Left lung (tissue), 10 donors: ENCODE measurements around the gene GIMAP5. TPM values are rescaled to one million over a fixed set of nuclear protein-coding genes. Genes with fewer than 3 reads are reported as not detected.

Source experiments
- ATAC-seq: fragments of 200-7000 bp; cut with Tn5 transposase; one replicate; pipeline ENCODE4 v1.9.1; 2020; ENCODE audit warnings: moderate library complexity
- DNase-seq, 4 donors: peaks; one replicate each; pipeline ENCODE4 v3.0.0-alpha.2; 2013 to 2020
- H3K27ac ChIP-seq, 2 donors: fragments of 200-600 bp; sonication (generic) in 1 of 2; one replicate each; pipeline versions ENCODE4 v1.5.0 to v1.8.0; 2020 to 2021
- H3K27me3 ChIP-seq, 2 donors: fragments of 200-600 bp; sonication (generic) in 1 of 2; one replicate each; pipeline versions ENCODE4 v1.5.0 to v1.8.0; 2020 to 2021
- H3K36me3 ChIP-seq, 2 donors: fragments of 200-600 bp; sonication (generic) in 1 of 2; one replicate each; pipeline versions ENCODE4 v1.5.0 to v1.8.0; 2020 to 2021
- H3K4me1 ChIP-seq, 2 donors: fragments of 200-600 bp; one replicate each; pipeline ENCODE4 v1.8.0; 2021
- H3K4me3 ChIP-seq, 2 donors: fragments of 200-600 bp; sonication (generic) in 1 of 2; one replicate each; pipeline versions ENCODE4 v1.5.0 to v1.8.0; 2020 to 2021; ENCODE audit warnings: mild to moderate bottlenecking in 1 of 2
- H3K9me3 ChIP-seq, 2 donors: fragments of 200-600 bp; sonication (generic) in 1 of 2; one replicate each; pipeline versions ENCODE4 v1.5.0 to v1.8.0; 2020 to 2021
- CTCF ChIP-seq, 2 donors: fragments of 200-600 bp; sonication (generic) in 1 of 2; IDR thresholded peaks; one replicate each; pipeline versions ENCODE4 v1.5.0 to v1.8.0; 2021; ENCODE audit warnings: antibody characterized with exemption in 2 of 2
- intact Hi-C, 2 donors: fragments of 100-400 bp; cut with DNase I; formaldehyde crosslinking; loops; one replicate each; pipeline versions ENCODE4 v1.11.2 to v1.14.2; 2022
- polyA plus RNA-seq, 6 donors: library from polyadenylated mRNA; unstranded; fragments of 120-200 nt; gene quantifications; one replicate each; pipeline ENCODE4 v1.2.1, GENCODE V29; 2013; ENCODE audit not compliant: insufficient read length in 6 of 6
- total RNA-seq, 2 donors: library from RNA; stranded (reverse); fragmentation: NEBNext Ultra II Directional; extraction: Animal tissue kit (Norgen Biotek cat#: 25700); gene quantifications; one replicate each; pipeline ENCODE4 v1.2.1, GENCODE V29; 2021
- donor health status: DM: no; HTN: yes; CAD: no.
- donor health status: DM: no; HTN: no; CAD: no.

Gene GIMAP5
- total and polyA plus RNA-seq, 8 donors = 9.8 to 37.8 (median 16.9) TPM

- no peaks in the 10 kb centered on the region for H3K27me3 ChIP-seq
- TF ChIP-seq CTCF (IDR thresholded peaks at IDR 0.05) = no peak
- no peak overlapping the region for H3K4me3 ChIP-seq
- H3K4me1 ChIP-seq = peaks cover 0 to 40% of the 10 kb centered on the region in 2 donors
- peak overlapping the region in 1 of 2 donors; percentile 7 for H3K27ac ChIP-seq
- H3K36me3 ChIP-seq = peaks cover 0 to 48% of the 10 kb centered on the region in 2 donors
- ATAC-seq = no peak
- H3K9me3 ChIP-seq = no peaks in the 10 kb centered on the region
- intact Hi-C loops = no loop called here
- DNase-seq = no peak
These were observed 7.9 kb downstream of the GIMAP5 start for GRCh38 chr7:150745086-150745485.

GRCh38 chr7:150745876-150746275 is 8.7 kb downstream of the GIMAP5 start:
- Histone ChIP-seq H3K9me3 (no peaks in the 10 kb centered on the region), H3K27ac (peak overlapping the region in 1 of 2 donors; percentile 7), H3K4me1 (peaks cover 0 to 33% of the 10 kb centered on the region in 2 donors), H3K4me3 (no peak overlapping the region), H3K27me3 (no peaks in the 10 kb centered on the region), H3K36me3 (peaks cover 0 to 40% of the 10 kb centered on the region in 2 donors)
- ATAC-seq (no peak), DNase-seq (peak in 1 of 4 donors; percentile 78)
- TF ChIP-seq CTCF (IDR thresholded peaks at IDR 0.05) = no peak
- intact Hi-C loops = no loop called here

- no peaks in the 10 kb centered on the region for H3K9me3 ChIP-seq
- ATAC-seq (no peak), DNase-seq (no peak)
- no peaks in the 10 kb centered on the region for H3K27me3 ChIP-seq
- intact Hi-C loops = no loop called here
- no peak overlapping the region for H3K4me3 ChIP-seq
- H3K36me3 ChIP-seq = peaks cover 0 to 29% of the 10 kb centered on the region in 2 donors
- TF ChIP-seq CTCF (IDR thresholded peaks at IDR 0.05) = no peak
- H3K4me1 ChIP-seq = peaks cover 0 to 26% of the 10 kb centered on the region in 2 donors
- H3K27ac ChIP-seq = no peak overlapping the region
These were observed 9.7 kb downstream of the GIMAP5 start for GRCh38 chr7:150746921-150747320.

GRCh38 chr7:150748376-150748775 is 11.2 kb downstream of the GIMAP5 start:
- peaks cover 0 to 15% of the 10 kb centered on the region in 2 donors for H3K36me3 ChIP-seq
- no peaks in the 10 kb centered on the region for H3K9me3 ChIP-seq
- TF ChIP-seq CTCF (IDR thresholded peaks at IDR 0.05) = no peak
- no peak overlapping the region for H3K4me3 ChIP-seq
- no peak overlapping the region for H3K27ac ChIP-seq
- H3K4me1 ChIP-seq = peaks cover 0 to 17% of the 10 kb centered on the region in 2 donors
- ATAC-seq (no peak), DNase-seq (no peak)
- H3K27me3 ChIP-seq = no peaks in the 10 kb centered on the region
- intact Hi-C loops = no loop called here

GRCh38 chr7:150751702-150752101 is 14.5 kb downstream of the GIMAP5 start:
- Histone ChIP-seq H3K36me3 (no peaks in the 10 kb centered on the region), H3K27ac (no peak overlapping the region), H3K4me1 (peaks cover 0 to 35% of the 10 kb centered on the region in 2 donors), H3K4me3 (no peak overlapping the region), H3K9me3 (no peaks in the 10 kb centered on the region), H3K27me3 (no peaks in the 10 kb centered on the region)
- intact Hi-C loops = no loop called here
- ATAC-seq (no peak), DNase-seq (no peak)
- no peak for TF ChIP-seq CTCF (IDR thresholded peaks at IDR 0.05)
